Endometrial microvascular endothelial cells (primary cell): Measurements from ENCODE around the gene MUC6. TPM values are rescaled to one million over a fixed set of nuclear protein-coding genes. Genes with fewer than 3 reads are reported as not detected.

Source experiments
- in situ Hi-C: cut with HindIII; loops from 2 replicates; pipeline ENCODE4 v1.10.0; 2017; ENCODE audit warnings: low sequenced_read_pairs, low pct_unique_long_range_greater_than_20kb; ENCODE audit errors: inconsistent ontology term
- total RNA-seq: library from RNA; depleted of rRNA; stranded (reverse); fragments of >200 nt; gene quantifications from one replicate; pipeline ENCODE4 v1.2.3, GENCODE V29; 2015; ENCODE audit errors: inconsistent ontology term

Gene MUC6
- total RNA-seq, 1 donor from 2014 or later: not detected

DNA sequence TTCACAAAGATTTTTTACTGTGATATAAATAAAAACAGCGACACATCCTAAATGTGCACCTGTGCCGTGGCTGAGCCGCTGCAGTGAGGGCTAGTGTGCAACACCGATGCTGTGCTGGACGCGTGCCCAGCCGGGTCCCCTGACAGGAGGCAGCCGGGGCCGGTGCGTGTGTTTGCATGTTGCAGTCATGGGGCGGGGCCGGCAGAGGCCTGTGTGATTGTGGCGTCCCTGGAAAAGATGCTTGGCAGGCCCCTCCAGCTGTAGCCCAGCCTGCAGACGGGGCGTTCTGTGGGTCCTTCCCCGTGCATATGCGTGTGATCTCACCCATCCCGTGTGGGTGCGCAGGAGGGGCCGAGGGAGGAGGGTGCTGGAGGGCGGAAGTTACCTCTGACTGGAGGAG is 30.6 kb downstream of the MUC6 start:
- in situ Hi-C loops: no loop called here

DNA sequence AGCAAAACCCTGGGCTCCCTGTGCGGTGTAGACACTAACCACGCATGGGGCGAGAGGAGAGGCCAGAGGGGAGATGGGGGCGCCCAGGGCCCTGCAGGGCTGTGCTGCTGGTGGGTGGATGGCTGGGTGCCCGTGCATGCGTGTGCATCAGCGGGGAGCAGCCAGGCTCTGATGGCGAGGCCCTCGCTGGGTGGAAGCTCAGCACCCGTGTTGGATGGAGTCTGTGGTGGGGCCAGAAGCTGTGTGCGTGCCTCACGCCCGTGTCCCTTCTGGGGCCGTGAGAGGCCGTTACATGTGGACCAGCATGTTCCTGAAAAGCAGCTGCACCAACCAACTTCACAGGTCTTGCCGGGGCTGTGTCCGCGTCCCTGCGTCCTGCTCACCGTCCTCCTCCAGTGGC is 33.4 kb downstream of the MUC6 start:
- in situ Hi-C loops: no loop called here

DNA sequence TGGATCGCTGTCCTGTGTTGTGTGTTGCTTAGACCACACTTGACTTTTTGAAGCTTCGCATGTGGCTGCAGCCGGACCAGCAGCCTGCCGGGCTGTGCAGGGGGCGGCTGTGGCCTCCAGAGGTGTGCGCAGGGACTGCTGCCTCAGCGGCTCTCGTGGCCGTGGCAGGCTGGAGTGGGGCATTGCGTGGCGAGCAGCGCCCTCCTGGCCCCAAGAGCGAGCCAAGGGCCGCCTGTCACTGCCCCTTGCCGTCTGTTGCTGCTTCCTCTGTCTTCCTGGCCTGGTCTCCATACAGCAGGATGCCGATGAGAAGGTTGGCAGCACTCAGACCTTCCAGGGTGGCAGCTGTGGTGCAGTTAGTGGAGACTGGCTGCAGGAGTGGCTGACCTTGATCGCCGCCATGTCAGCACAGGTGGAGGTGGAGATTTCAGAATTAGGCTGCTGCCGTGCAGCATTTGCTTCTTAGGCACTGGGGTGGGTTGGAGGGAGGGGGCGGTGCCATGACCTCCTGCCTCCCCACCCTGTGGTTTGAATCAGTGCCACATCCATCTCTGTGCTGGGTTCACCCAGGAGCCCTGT is 34.0 kb downstream of the MUC6 start:
- in situ Hi-C loops: no loop called here

GRCh38 chr11:1001617-1002405 is 34.7 kb downstream of the MUC6 start:
- in situ Hi-C loops: no loop called here

- in situ Hi-C loops: no loop called here
These were observed 35.9 kb downstream of the MUC6 start for GRCh38 chr11:1000357-1001278.

- in situ Hi-C loops: no loop called here
These were observed 37.5 kb downstream of the MUC6 start for GRCh38 chr11:999009-999408.

DNA sequence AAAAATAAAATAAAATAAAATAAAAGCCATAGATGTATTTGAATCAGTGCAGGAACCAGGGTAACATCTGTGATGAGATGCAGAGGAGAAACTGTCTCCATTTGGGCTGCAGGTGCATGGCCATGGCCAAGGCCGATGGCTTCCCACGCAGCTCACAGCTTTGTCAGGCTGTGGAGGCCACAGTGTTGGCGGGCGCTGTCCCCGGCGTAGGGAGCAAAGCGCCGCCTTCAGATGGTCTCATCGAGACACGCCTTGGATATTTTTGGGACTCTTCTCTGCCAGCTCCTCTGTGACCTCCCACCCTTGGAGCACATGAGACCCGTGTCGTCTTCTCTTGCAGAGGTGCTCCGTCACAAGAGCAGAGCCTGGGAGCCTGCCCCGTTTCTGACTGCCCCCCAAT is 38.6 kb downstream of the MUC6 start:
- in situ Hi-C loops: no loop called here

DNA sequence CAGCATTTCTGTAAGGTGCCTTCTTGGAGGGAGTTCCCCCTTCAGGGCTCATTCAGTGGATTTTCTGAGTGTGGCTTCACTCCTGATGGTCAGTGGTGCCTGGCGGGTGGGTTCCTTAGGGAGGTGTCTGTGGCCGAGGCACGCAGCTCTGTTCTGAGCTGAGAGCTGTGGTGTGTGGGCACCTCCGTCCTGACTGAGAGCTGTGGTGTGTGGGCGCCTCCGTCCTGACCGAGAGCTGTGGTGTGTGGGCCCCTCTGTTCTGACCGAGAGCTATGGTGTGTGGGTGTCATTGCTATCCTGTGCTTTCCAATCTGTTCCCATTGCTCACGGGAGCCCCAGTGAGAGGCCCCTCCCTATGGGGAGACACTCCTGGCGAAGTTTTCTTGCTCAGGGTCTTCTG is 39.8 kb downstream of the MUC6 start:
- in situ Hi-C loops: no loop called here

GRCh38 chr11:995752-996420 is 40.6 kb downstream of the MUC6 start:
- in situ Hi-C loops: no loop called here

DNA sequence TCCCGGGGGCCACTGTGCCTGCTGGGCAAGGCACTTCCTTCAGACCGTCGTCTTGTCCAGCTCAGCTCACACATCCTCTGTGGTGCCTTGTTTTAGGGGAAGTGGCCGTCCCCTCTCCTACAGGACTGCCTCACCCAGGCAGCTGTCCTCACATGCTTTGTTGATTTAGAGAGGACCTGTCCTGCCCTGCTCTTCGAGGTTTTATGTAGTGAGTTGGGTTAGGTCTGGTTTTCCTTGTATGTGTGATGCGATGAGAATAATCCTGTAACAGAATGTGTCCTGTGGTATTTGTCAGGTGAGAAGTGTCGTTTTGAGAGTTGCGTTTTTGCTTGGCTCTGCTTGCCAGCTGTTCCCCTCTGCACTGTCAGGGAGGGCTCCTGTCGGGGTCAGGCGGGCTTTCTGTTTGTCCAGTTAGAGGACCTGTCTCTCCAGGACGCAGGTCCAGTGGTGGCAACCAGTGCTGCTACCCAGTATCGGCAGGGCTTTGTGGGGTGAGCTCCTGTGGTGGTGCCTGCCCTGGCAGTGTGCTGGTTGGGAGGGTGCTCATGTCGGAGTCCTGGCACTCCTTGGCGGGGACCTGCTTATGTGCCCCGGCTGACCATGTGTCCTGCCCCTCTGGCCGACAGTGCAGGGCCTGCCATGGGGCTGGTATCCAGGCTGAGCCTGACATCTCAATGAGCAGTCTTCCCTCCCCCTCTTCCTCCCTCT is 41.3 kb downstream of the MUC6 start:
- in situ Hi-C loops: no loop called here

DNA sequence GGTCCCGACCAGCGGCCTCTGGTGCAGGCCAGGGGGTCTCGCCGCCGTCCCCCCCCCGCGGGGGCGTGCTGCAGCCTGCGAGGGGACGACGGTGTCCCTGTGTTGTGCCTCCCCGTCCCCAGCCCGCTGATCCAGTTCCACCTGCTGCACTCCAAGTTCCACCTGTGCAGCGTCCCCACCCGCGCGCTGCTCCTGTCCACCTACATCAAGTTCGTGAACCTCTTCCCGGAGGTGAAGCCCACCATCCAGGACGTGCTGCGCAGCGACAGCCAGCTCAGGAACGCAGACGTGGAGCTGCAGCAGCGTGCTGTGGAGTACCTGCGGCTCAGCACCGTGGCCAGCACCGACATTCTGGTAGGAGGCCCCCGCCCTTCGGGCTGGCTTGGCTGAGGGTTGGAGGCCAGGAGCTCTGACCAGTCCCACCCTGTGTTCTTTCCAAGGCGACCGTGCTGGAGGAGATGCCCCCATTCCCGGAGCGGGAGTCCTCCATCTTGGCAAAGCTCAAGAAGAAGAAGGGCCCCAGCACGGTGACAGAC is 42.8 kb downstream of the MUC6 start:
- in situ Hi-C loops: no loop called here

GRCh38 chr11:992577-992976 is 43.9 kb downstream of the MUC6 start:
- in situ Hi-C loops: no loop called here

DNA sequence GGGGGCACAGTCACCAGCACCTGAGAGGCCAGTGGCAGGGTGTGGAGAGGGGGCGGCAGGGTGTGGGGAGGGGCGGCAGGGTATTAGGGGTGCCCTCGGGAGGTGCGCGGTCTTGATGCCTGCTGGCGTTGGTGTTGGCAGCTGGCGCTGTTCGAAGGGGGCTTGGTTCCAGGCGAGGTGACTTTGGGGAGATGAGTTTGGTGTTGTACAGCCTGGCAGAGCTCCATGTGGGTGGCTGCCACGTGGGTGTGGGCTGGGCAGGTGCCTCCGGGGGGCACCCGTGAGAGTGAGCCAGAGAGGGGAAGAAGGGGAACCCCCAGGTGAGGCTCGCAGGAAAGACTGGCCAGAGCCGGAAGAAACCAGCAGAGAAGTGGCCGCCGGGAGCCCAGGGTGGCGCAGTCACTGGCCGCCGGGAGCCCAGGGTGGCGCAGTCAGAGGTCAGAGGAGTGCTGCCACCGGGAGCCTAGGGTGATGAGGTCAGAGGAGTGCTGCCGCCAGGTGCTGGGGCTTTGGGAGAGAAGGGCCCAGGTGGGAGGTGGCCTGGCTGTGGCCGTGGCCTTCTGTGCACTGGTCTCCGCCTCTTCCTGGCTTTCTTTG is 44.7 kb downstream of the MUC6 start:
- in situ Hi-C loops: no loop called here

DNA sequence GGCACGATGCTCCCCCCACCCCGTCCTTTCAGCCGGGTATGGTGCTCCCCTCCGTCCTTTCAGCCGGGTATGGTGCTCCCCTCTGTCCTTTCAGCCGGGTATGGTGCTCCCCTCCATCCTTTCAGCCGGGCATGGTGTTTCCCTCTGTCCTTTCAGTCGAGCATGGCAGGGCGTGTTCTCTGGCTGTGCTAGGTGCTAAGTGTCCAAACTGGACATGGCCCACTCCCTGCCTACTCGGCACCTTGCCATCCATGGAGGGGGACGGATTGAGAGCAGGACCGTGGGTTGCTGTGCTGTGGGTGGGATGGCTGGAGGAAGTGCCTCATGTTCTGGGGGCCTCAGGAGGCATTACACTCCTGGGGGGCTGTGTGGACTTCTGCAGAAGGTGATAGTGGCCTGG is 45.5 kb downstream of the MUC6 start:
- in situ Hi-C loops: no loop called here

DNA sequence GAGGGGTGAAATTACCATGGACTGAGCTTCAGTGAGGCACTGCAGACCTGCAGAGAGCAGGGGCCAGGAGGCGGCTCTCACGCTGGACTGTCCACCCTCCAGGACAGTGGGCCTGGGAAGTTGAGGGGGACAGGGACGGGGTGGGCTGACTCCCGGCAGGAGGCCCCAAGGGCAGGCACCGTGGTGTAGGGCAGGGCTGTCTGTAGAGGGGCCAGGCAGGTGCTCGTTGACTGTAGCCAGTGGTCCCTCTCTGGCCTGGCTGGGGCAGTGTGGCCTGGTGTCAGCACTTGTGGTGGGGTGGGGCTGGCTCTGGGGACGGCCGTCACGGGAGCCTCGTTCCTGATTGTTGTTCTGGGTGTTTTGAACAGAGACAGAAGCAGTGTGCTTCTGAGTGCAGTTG is 46.4 kb downstream of the MUC6 start:
- in situ Hi-C loops: no loop called here

DNA sequence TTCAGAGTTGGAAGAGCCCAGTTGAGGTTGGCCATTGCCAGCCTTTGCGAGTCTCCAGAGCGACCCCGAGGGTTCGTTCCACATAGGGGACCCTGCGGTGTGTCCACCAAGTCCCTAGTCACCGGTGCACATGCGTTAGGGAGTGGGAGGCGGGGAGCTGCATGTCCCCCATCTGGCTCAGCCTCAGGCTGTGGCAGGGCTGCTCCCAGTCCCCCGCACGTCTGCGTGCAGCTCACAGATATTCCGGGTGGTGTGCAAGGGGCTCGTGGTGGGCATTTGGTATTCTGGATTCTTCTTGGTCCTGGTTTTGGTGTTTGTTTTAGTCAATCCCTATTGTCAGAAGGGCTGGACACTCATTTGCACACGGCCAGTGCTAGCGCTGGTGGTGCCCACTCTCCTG is 48.8 kb downstream of the MUC6 start:
- in situ Hi-C loops: no loop called here

DNA sequence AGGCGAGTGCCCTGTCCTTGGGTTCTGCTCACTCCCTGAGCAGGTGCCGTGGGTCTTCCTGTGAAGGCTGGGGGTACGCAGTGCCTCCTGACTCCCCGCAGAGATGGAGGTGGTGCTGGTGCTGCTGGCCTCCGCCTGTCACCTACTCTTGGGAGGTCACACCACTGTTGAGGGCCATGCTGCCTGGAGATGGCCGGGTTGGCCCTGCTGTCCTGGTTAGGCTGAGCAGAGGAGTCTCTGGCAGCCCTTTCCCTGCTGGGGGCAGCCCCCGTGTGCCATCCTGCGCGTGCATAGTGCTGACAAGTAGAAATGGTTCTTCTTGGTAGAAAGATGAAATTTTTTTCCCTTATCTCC is 49.6 kb downstream of the MUC6 start:
- in situ Hi-C loops: no loop called here

GRCh38 chr11:986270-986951 is 50.1 kb downstream of the MUC6 start:
- in situ Hi-C loops: no loop called here
